Lung (tissue), 12 donors: ENCODE data around the gene OGDHL. TPM values are rescaled to one million over a fixed set of nuclear protein-coding genes. Genes with fewer than 3 reads are reported as not detected.
"Not testable (repeated sequence)": the region's sequence is repeated elsewhere in the genome, so short reads cannot be mapped to it uniquely, and the experiment has no call there.

Source experiments
- ATAC-seq: fragments of 200-7000 bp; cut with Tn5 transposase; one replicate; pipeline ENCODE4 v1.9.1; 2020; ENCODE audit warnings: moderate number of reproducible peaks; ENCODE audit not compliant: insufficient read depth, low FRiP score
- DNase-seq, 3 donors: peaks; one replicate each; pipeline ENCODE4 v3.0.0-alpha.2; 2013 to 2017
- H3K27ac ChIP-seq, 2 donors: one replicate each; pipeline ENCODE4 v1.5.1; 2013; ENCODE audit warnings: mild to moderate bottlenecking in 2 of 2, moderate library complexity in 2 of 2, control low read depth in 1 of 2, inconsistent platforms in 1 of 2, low read depth in 1 of 2, low read length in 1 of 2
- H3K27me3 ChIP-seq, 3 donors: one replicate each; pipeline ENCODE4 v1.5.1; 2013; ENCODE audit warnings: low read length in 2 of 3; ENCODE audit not compliant: control insufficient read depth in 3 of 3, insufficient read depth in 3 of 3
- H3K36me3 ChIP-seq, 4 donors: one replicate each; pipeline ENCODE4 v1.5.1; 2013; ENCODE audit warnings: low read length in 4 of 4, mild to moderate bottlenecking in 1 of 4, moderate library complexity in 1 of 4; ENCODE audit not compliant: control insufficient read depth in 4 of 4, insufficient read depth in 4 of 4
- H3K4me1 ChIP-seq, 5 donors: one replicate each; pipeline ENCODE4 v1.5.1; 2013; ENCODE audit warnings: low read length in 5 of 5, mild to moderate bottlenecking in 2 of 5, moderate library complexity in 1 of 5; ENCODE audit not compliant: control insufficient read depth in 5 of 5, insufficient read depth in 5 of 5
- H3K4me3 ChIP-seq: one replicate; pipeline ENCODE4 v1.5.1; 2013; ENCODE audit warnings: mild to moderate bottlenecking, control low read depth, moderate library complexity
- H3K9ac ChIP-seq, 2 donors: one replicate each; pipeline ENCODE4 v1.5.1; 2013; ENCODE audit warnings: low read length in 2 of 2, control low read depth in 1 of 2; ENCODE audit not compliant: insufficient read depth in 1 of 2
- H3K9me3 ChIP-seq, 4 donors: one replicate each; pipeline ENCODE4 v1.5.1; 2013; ENCODE audit warnings: low read length in 3 of 4, mild to moderate bottlenecking in 1 of 4, moderate library complexity in 1 of 4; ENCODE audit not compliant: control insufficient read depth in 4 of 4, insufficient read depth in 3 of 4
- CTCF ChIP-seq: IDR thresholded peaks from 2 replicates; pipeline ENCODE4 v1.5.1; 2012; ENCODE audit warnings: mild to moderate bottlenecking; ENCODE audit errors: control extremely low read depth, extremely low read depth
- WGBS, 2 donors: extraction: QIAGEN DNeasy Blood & Tissue Kit; methylation state at CpG; one replicate each; pipeline ENCODE4 v1.1.7; 2013; 5-methylcytosine and 5-hydroxymethylcytosine counted together
- polyA plus RNA-seq, 2 donors: library from polyadenylated mRNA; stranded (reverse); fragments of 200-250 nt; gene quantifications; one replicate each; pipeline ENCODE4 v1.2.1, GENCODE V29; 2013
- total RNA-seq, 2 donors: library from RNA; depleted of rRNA in 1 of 2; stranded (reverse); fragments of >200 nt in 1 of 2; gene quantifications; one replicate each; pipeline ENCODE4 v1.2.1, GENCODE V29; 2014 to 2021
- donor health status: control.
- donor health status: control.
- donor health status: Bipolar disorder and iron deficiency.
- donor health status: healthy.
- donor health status: DM: yes; HTN: yes; CAD: no.

OGDHL gene
- total and polyA plus RNA-seq, 4 donors = 0.06 to 0.86 (median 0.15) TPM

- 68% methylated on average over 11 of the region's 11 CpGs for WGBS, 2 donors
Observed at GRCh38 chr10:49735161-49735560, 27.0 kb downstream of the OGDHL start.

GRCh38 chr10:49734676-49735075 lies 27.4 kb downstream of the OGDHL start:
- Histone ChIP-seq H3K4me1 (peaks cover 0 to 2% (median 0%) of the 10 kb centered on the region in 5 donors), H3K9ac (no peak overlapping the region), H3K9me3 (no peaks in the 10 kb centered on the region), H3K27ac (no peak overlapping the region), H3K27me3 (no peaks in the 10 kb centered on the region), H3K4me3 (no peak overlapping the region), H3K36me3 (no peaks in the 10 kb centered on the region)
- 77 to 81% methylated on average over 10 of the region's 10 CpGs for WGBS, 2 donors
- DNase-seq (no peak), ATAC-seq (no peak)
- no peak for TF ChIP-seq CTCF

More at GRCh38 chr10:49735161-49735560, 27.0 kb downstream of the OGDHL start:
- DNase-seq (no peak), ATAC-seq (no peak)
- no peaks in the 10 kb centered on the region for H3K27me3 ChIP-seq
- no peaks in the 10 kb centered on the region for H3K9me3 ChIP-seq
- H3K36me3 ChIP-seq = no peaks in the 10 kb centered on the region
- no peak overlapping the region for H3K9ac ChIP-seq
- TF ChIP-seq CTCF = no peak
- no peak overlapping the region for H3K4me3 ChIP-seq
- peaks cover 0 to 2% (median 0%) of the 10 kb centered on the region in 5 donors for H3K4me1 ChIP-seq
- no peak overlapping the region for H3K27ac ChIP-seq

- Histone ChIP-seq H3K27me3 (no peaks in the 10 kb centered on the region), H3K4me1 (peaks cover 0 to 2% (median 0%) of the 10 kb centered on the region in 5 donors), H3K9ac (no peak overlapping the region), H3K9me3 (no peaks in the 10 kb centered on the region), H3K36me3 (no peaks in the 10 kb centered on the region), H3K4me3 (no peak overlapping the region), H3K27ac (no peak overlapping the region)
- 84 to 85% methylated on average over 7 of the region's 7 CpGs for WGBS, 2 donors
- no peak for TF ChIP-seq CTCF
- ATAC-seq (no peak), DNase-seq (no peak)
Observed at GRCh38 chr10:49733866-49734265, 28.3 kb downstream of the OGDHL start.

- Histone ChIP-seq H3K36me3 (no peaks in the 10 kb centered on the region), H3K9ac (no peak overlapping the region), H3K9me3 (peaks cover 0 to 10% (median 3%) of the 10 kb centered on the region in 4 donors), H3K4me1 (no peaks in the 10 kb centered on the region), H3K27ac (no peak overlapping the region), H3K4me3 (no peak overlapping the region), H3K27me3 (no peaks in the 10 kb centered on the region)
- DNase-seq (no peak), ATAC-seq (no peak)
- WGBS, 2 donors = 71 to 75% methylated on average over 2 of the region's 2 CpGs
- no peak for TF ChIP-seq CTCF
Observed at GRCh38 chr10:49726593-49726992, 35.5 kb downstream of the OGDHL start.

- ATAC-seq, DNase-seq, H3K4me3 ChIP-seq, H3K27ac ChIP-seq, H3K27me3 ChIP-seq, H3K36me3 ChIP-seq, H3K4me1 ChIP-seq, H3K9ac ChIP-seq, H3K9me3 ChIP-seq: not testable (repeated sequence)
- 91 to 92% methylated on average over 7 of the region's 7 CpGs for WGBS, 2 donors
Observed at GRCh38 chr10:49715157-49715556, 47.0 kb downstream of the OGDHL start.
